Measurements from ENCODE around the gene SIN3B. TPM values are rescaled to one million over a fixed set of nuclear protein-coding genes. Genes with fewer than 3 reads are reported as not detected.

The SIN3B gene
- total and polyA plus RNA-seq, 9 of the 15 experiments (the other 6 are each of a cell fraction or from before 2014, with no cell fraction given): 0.51 to 34.2 (median 14.3) TPM

GRCh38 chr19:16829010-16829821 is at the start of gene SIN3B (continued):
- TF ChIP-seq CREB3 (tag; conservative IDR thresholded peaks at IDR 0.05; ENCODE audit: low read depth): no peak
- peak; percentile 51 for TF ChIP-seq ZFX (CRISPR knock-in tag; IDR thresholded peaks at IDR 0.05)
- peak; percentile 42 for TF ChIP-seq CHD1 (IDR thresholded peaks at IDR 0.05; ENCODE audit: low read length)
- TF ChIP-seq NCOA1 (IDR thresholded peaks at IDR 0.05; ENCODE audit: low read depth): no peak
- peak; percentile 45; the same call in 1 of the 2 replicates for TF ChIP-seq SP1 (CRISPR knock-in tag; IDR thresholded peaks at IDR 0.05)
- no peak for TF ChIP-seq ZNF316 (IDR thresholded peaks at IDR 0.05)
- TF ChIP-seq NR0B1 (IDR thresholded peaks at IDR 0.05; ENCODE audit: partially characterized antibody): no peak
- no peak for TF ChIP-seq BRD9 (IDR thresholded peaks at IDR 0.05; ENCODE audit: low read depth, partially characterized antibody)
- no peak for TF ChIP-seq BRD4 (IDR thresholded peaks at IDR 0.05)
- no peak for TF ChIP-seq FUS (optimal IDR thresholded peaks at IDR 0.05; ENCODE audit: low read depth, low read length)
- peak; percentile 76 for TF ChIP-seq PKNOX1 (IDR thresholded peaks at IDR 0.05)
- TF ChIP-seq MAZ (CRISPR knock-in tag; conservative IDR thresholded peaks at IDR 0.05 in 1 of 2, IDR thresholded peaks at IDR 0.05 in 1 of 2): peak; percentile 36 to 79
- no peak for TF ChIP-seq SAFB2 (IDR thresholded peaks at IDR 0.05; ENCODE audit: borderline replicate concordance, low read depth, low read length, severe bottlenecking)
- TF ChIP-seq KDM2B (CRISPR knock-in tag; IDR thresholded peaks at IDR 0.05): no peak
- TF ChIP-seq ZNF583 (CRISPR knock-in tag; IDR thresholded peaks at IDR 0.05): no peak
- no peak for TF ChIP-seq ZNF239 (CRISPR knock-in tag; IDR thresholded peaks at IDR 0.05)
- TF ChIP-seq SIN3B (IDR thresholded peaks at IDR 0.05; ENCODE audit: low read depth): 0 out of 2 replicates have a peak, but pooled peaks have one; percentile 61
- no peak for TF ChIP-seq PHB2 (IDR thresholded peaks at IDR 0.05; ENCODE audit: low read depth)
- TF ChIP-seq ERF (CRISPR knock-in tag; IDR thresholded peaks at IDR 0.05): no peak
- no peak for TF ChIP-seq SMARCE1 (IDR thresholded peaks at IDR 0.05)
- no peak for TF ChIP-seq FOSL1 (tag; conservative IDR thresholded peaks at IDR 0.05)
- no peak for TF ChIP-seq GABPB2 (CRISPR knock-in tag; conservative IDR thresholded peaks at IDR 0.05)
- TF ChIP-seq RBM39 (optimal IDR thresholded peaks at IDR 0.05; ENCODE audit: low read depth, low read length): no peak
- no peak for TF ChIP-seq GATAD2A (IDR thresholded peaks at IDR 0.05)
- no peak for TF ChIP-seq JUNB (CRISPR knock-in tag; conservative IDR thresholded peaks at IDR 0.05)
- TF ChIP-seq ZNF140 (CRISPR knock-in tag; IDR thresholded peaks at IDR 0.05): no peak
